GM12801 (cell line): ENCODE results near the gene KLF1.

ENCODE experiments used
- CTCF ChIP-seq: IDR thresholded peaks from one replicate; pipeline ENCODE4 v1.5.1; 2011; ENCODE audit warnings: control low read depth; ENCODE audit not compliant: insufficient read length; ENCODE audit errors: extremely low read depth

KLF1 gene

GRCh38 chr19:12842511-12842910 is 44.5 kb downstream of the KLF1 start:
- no peak for TF ChIP-seq CTCF

- no peak for TF ChIP-seq CTCF
These were observed 45.9 kb downstream of the KLF1 start for GRCh38 chr19:12841094-12841493.

- no peak for TF ChIP-seq CTCF
These were observed 46.6 kb downstream of the KLF1 start for GRCh38 chr19:12840091-12841079.

- no peak for TF ChIP-seq CTCF
These were observed 47.9 kb downstream of the KLF1 start for GRCh38 chr19:12838886-12839756.

GRCh38 chr19:12838182-12838885 is 48.7 kb downstream of the KLF1 start, which contains the start of gene MAST1:
TSS of gene MAST1 (plus strand) at chr19:12838515. CDS start at chr19:12838573, 58 bp downstream.
- no peak for TF ChIP-seq CTCF

- no peak for TF ChIP-seq CTCF
These were observed 49.8 kb downstream of the KLF1 start for GRCh38 chr19:12837225-12837624.

- no peak for TF ChIP-seq CTCF
These were observed 50.5 kb downstream of the KLF1 start for GRCh38 chr19:12836529-12836863.
